ENCODE results near the gene SMO.
"Not testable (repeated sequence)": the region's sequence is repeated elsewhere in the genome, so short reads cannot be mapped to it uniquely, and the experiment has no call there.

SMO gene

DNA sequence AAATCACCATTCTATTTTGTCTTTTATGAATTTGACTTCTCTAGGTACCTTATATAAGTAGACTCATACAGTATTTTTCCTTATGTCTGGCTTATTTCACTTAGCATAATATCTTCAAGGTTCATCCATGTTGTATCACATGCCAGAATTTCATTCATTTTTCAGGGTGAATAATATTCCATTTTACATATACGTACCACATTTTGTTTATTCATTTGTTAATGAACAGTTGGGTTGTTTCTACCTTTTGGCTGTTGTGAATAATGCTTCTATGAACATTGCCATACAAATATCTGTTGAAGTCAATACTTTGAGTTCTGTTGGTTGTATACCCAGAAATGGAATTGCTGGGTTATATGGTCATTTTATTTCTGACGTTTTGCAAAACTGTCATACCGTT is 57.1 kb downstream of the SMO start:
- TF ChIP-seq, protein P1, sequence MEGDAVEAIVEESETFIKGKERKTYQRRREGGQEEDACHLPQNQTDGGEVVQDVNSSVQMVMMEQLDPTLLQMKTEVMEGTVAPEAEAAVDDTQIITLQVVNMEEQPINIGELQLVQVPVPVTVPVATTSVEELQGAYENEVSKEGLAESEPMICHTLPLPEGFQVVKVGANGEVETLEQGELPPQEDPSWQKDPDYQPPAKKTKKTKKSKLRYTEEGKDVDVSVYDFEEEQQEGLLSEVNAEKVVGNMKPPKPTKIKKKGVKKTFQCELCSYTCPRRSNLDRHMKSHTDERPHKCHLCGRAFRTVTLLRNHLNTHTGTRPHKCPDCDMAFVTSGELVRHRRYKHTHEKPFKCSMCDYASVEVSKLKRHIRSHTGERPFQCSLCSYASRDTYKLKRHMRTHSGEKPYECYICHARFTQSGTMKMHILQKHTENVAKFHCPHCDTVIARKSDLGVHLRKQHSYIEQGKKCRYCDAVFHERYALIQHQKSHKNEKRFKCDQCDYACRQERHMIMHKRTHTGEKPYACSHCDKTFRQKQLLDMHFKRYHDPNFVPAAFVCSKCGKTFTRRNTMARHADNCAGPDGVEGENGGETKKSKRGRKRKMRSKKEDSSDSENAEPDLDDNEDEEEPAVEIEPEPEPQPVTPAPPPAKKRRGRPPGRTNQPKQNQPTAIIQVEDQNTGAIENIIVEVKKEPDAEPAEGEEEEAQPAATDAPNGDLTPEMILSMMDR (IDR thresholded peaks at IDR 0.05; ENCODE audit: insufficient read depth, low read depth, low read length, missing control alignments), result no peak
- H3K4me3 ChIP-seq (ENCODE audit: low read length), result no peak overlapping the region
- DNase-seq (ENCODE audit: low read depth), result no peak

DNA sequence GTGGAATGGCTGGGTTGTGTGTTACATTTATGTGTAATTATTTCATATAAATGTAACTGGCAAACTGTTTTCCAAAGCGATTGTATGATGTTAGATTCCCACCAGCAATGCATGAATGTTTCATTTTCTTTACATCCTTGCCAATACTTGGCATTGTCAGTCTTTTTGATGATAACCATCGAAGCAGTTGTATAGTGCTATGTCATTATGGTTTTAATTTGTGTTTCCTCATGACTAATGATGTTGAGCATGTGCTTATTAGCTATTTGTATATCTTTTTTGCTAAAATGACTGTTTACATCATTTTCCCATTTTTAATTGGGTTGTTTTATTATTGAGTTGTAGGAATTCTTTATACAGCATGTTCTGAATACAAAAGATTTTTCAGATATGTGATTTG is 58.7 kb downstream of the SMO start:
- no peak overlapping the region for H3K4me3 ChIP-seq (ENCODE audit: low read length)
- TF ChIP-seq, protein P1 (IDR thresholded peaks at IDR 0.05; ENCODE audit: insufficient read depth, low read depth, low read length, missing control alignments), result no peak
- no peak for DNase-seq (ENCODE audit: low read depth)

DNA sequence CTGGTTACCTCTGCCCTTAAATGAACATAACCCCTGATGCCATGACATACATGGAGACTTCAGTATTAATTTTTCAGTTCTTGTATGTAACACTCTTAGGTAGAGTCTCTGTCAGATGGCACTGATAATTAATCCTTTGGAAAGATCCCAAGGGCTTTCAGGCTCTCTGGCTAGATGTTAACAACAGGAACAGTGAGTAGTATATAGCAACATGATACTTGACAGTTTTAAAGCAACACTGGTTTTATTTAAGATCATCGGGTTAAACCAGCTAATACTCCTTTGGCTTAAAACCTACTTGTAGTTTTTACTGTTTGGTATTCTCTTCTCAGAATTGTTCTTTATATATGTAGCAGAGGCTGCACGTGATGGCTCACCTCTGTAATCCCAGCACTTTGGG is 63.7 kb downstream of the SMO start:
- TF ChIP-seq, protein P1 (IDR thresholded peaks at IDR 0.05; ENCODE audit: insufficient read depth, low read depth, low read length, missing control alignments), result no peak
- H3K4me3 ChIP-seq (ENCODE audit: low read length), result no peak overlapping the region
- no peak for DNase-seq (ENCODE audit: low read depth)

DNA sequence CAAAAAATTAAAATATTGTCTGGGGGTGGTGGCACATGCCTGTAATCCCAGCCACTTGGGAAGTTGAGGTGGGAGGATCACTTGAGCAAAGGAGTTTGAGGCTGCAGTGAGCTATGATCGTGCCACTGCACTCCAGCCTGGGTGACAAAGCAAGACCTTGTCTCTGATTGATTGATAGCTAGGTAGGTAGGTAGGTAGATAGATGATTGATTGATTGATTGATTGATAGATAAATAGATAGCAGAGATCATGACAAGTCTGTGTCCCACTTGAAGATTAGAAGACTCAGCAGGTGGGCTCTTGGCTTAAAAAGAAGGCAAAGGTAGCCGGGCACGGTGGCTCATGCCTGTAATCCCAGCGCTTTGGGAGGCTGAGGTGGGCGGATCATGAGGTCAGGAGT is 64.2 kb downstream of the SMO start:
- H3K4me3 ChIP-seq (ENCODE audit: low read length); DNase-seq (ENCODE audit: low read depth): not testable (repeated sequence)

DNA sequence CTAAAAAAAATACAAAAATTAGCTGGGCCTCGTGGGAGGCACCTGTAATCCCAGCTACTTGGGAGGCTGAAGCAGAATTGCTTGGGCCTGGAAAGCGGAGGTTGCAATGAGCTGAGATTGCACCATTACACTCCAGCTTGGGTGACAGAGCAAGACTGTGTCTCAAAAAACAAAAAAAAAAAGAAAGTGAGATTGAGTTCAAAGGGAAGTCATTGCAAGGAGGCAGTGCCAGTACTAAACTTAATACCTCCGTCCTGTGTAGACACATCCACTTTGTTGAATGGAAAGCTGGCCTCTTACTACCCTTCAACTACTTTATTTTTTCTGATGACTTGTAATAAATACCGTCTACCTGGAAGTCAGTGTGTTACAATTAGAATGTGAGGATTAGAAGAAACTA is 67.4 kb downstream of the SMO start:
- DNase-seq (ENCODE audit: low read depth), result no peak
- no peak overlapping the region for H3K4me3 ChIP-seq (ENCODE audit: low read length)
- TF ChIP-seq, protein P1 (IDR thresholded peaks at IDR 0.05; ENCODE audit: insufficient read depth, low read depth, low read length, missing control alignments), result no peak

DNA sequence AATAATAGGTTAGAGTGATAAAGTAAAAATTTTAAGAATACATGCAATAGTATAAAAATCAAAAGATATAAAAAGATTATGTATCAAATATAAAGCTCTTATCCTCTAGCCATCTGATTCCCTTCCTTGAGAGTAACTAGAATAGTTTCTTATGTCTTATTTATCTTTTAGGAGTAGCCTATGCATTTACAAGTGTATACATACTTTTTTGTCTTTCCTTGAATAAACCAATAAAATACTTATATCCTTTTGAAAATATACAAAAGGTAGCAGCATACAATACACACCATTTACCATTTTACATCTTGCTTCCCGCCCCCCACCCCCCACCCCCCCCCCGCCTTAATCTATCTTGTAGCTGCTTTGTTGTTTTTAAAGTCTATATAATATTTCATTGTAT is 67.8 kb downstream of the SMO start:
- TF ChIP-seq, protein P1 (IDR thresholded peaks at IDR 0.05; ENCODE audit: insufficient read depth, low read depth, low read length, missing control alignments), result no peak
- H3K4me3 ChIP-seq (ENCODE audit: low read length), result no peak overlapping the region
- no peak for DNase-seq (ENCODE audit: low read depth)

DNA sequence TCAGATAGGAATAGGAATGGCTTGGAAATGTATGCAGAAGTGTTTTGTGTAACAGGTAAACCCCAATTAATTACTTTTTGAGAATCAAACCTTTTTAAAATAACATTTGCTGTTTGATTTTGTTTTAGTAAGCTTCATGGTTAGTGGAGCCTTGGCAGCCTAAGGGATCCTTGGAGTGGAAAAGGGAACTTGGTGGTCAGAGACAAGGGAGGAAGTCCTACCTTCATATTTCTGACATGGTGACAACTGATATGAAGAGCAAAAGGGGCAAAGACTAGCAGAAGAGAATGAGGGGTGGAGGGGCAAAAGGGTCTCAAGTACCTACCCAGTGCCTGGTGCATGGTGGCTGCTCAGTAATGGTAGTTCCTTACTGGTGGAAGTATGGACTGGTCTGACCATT is 68.7 kb downstream of the SMO start:
- TF ChIP-seq, protein P1 (IDR thresholded peaks at IDR 0.05; ENCODE audit: insufficient read depth, low read depth, low read length, missing control alignments), result no peak
- no peak for DNase-seq (ENCODE audit: low read depth)
- no peak overlapping the region for H3K4me3 ChIP-seq (ENCODE audit: low read length)
